Activated CD8-positive, alpha-beta memory T cell treated with anti-CD3 and anti-CD28 coated beads, Interleukin-2, amount 10 ng/mL, durations not matched to agents 7 days and 5 days (primary cell): ENCODE results near the gene STRAP. TPM values are rescaled to one million over a fixed set of nuclear protein-coding genes. Genes with fewer than 3 reads are reported as not detected.
"Not testable (repeated sequence)": the region's sequence is repeated elsewhere in the genome, so short reads cannot be mapped to it uniquely, and the experiment has no call there.

ENCODE experiments used
- ATAC-seq: fragments of 150-1000 bp; cut with Tn5 transposase; one replicate; pipeline ENCODE4 v1.10.0; 2021; ENCODE audit warnings: moderate library complexity
- CTCF ChIA-PET: fragments of 350-600 bp; sonication (Branson Sonifier 250); formaldehyde crosslinking; loops from one replicate; lab custom pipeline; 2021; ENCODE audit warnings: antibody characterized with exemption; lab: Charles Lee
- DNase-seq: peaks from one replicate; pipeline ENCODE4 v3.0.0-alpha.2; 2020
- H3K27ac Mint-ChIP-seq: one replicate; pipeline ENCODE4 v1.8.0; 2021; ENCODE audit warnings: mild to moderate bottlenecking, mixed read lengths
- H3K27me3 Mint-ChIP-seq: one replicate; pipeline ENCODE4 v1.8.0; 2021; ENCODE audit warnings: mixed read lengths
- H3K36me3 Mint-ChIP-seq: one replicate; pipeline ENCODE4 v1.8.0; 2021; ENCODE audit warnings: mild to moderate bottlenecking, mixed read lengths
- H3K4me1 Mint-ChIP-seq: one replicate; pipeline ENCODE4 v1.8.0; 2021; ENCODE audit warnings: mixed read lengths
- H3K4me3 Mint-ChIP-seq: one replicate; pipeline ENCODE4 v1.8.0; 2021; ENCODE audit warnings: mild to moderate bottlenecking, moderate library complexity, mixed read lengths
- H3K9me3 Mint-ChIP-seq: one replicate; pipeline ENCODE4 v1.8.0; 2022; ENCODE audit warnings: low read depth, mixed read lengths
- total RNA-seq, 2 experiments: library from RNA; stranded (reverse); gene quantifications; one replicate each; pipeline ENCODE4 v1.2.3, GENCODE V29; 2021

Gene STRAP
- total RNA-seq, 2 experiments from 2014 or later: 70.2 to 96.3 TPM

DNA sequence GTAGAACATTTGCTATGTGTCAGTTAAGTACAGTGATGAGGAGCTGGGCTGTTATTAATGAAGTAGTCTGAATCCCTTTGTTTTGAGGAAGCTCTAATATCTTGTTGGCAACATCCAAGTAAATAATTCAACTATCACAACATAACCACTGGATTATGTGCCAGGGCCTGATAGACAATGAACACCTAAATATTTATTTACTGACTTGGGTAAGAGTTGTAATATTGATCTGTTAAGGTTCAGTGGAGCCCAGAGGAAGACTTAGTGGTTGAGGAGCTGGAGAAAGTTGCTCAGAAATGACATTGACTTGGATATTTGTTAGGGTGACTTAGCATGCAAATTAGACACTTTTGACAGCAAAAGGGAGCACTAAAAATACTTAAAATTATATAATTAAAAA is 55.7 kb downstream of the STRAP start:
- no peak for DNase-seq
- Mint-ChIP-seq H3K36me3 (peaks cover 16% of the 10 kb centered on the region), H3K9me3 (peaks cover 12% of the 10 kb centered on the region), H3K4me3 (no peak overlapping the region), H3K4me1 (no peaks in the 10 kb centered on the region), H3K27ac (no peak overlapping the region), H3K27me3 (no peaks in the 10 kb centered on the region)
- CTCF ChIA-PET: interaction anchor here (1.1 kb wide), 1 partner anchor 99 kb away, joined by 3 read pairs; no protein-coding TSS in a partner anchor
- ATAC-seq: no peak

DNA sequence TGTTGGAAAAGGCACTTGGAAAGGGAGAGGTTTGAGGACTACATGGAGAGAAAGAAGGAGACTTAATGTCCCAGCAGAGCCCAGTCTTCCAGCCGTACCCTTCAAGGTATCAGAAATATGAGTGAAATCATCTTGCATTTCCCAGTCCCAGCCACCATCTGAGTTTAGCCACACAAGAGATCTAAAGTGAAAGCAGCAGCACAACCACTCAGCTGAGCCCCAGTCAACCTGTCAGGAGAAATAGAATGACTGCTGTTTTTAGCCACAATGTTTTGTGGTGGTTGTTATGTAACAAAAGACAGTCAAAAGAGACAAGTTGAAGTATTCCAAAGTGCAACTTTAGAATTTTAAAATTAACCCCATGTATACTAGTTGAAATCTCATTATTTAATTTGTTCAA is 56.9 kb downstream of the STRAP start:
- CTCF ChIA-PET: interaction anchor here (0.5 kb wide), 1 partner anchor 13 kb away, joined by 3 read pairs; no protein-coding TSS in a partner anchor
- Mint-ChIP-seq H3K4me1 (no peaks in the 10 kb centered on the region), H3K27ac (no peak overlapping the region), H3K4me3 (no peak overlapping the region), H3K27me3 (no peaks in the 10 kb centered on the region), H3K9me3 (peaks cover 12% of the 10 kb centered on the region), H3K36me3 (peaks cover 16% of the 10 kb centered on the region)
- DNase-seq (no peak), ATAC-seq (no peak)

DNA sequence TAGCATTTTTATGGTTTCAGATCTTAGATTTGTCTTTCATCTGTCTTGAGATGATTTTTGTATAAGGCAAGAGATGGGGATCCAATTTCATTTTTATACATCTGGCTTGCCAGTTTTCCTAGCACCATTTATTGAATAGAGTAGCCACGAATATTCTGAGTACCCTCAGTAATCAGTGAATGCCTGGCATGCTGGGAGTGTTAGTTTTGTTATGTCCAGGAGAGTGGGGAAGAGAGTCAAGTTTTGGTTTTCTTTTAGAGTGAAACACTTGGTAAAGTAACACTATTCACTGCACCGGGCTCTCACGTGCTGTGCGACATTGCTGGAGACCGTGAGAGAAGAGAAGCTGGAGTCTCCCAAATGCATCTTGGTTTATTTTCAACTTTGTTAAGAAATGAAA is 60.3 kb downstream of the STRAP start:
- no peaks in the 10 kb centered on the region for H3K4me1 Mint-ChIP-seq
- CTCF ChIA-PET: no interaction called here
- peaks cover 10% of the 10 kb centered on the region for H3K9me3 Mint-ChIP-seq
- H3K36me3 Mint-ChIP-seq: peaks cover 16% of the 10 kb centered on the region
- no peak overlapping the region for H3K27ac Mint-ChIP-seq
- no peaks in the 10 kb centered on the region for H3K27me3 Mint-ChIP-seq
- no peak for ATAC-seq
- DNase-seq: no peak
- no peak overlapping the region for H3K4me3 Mint-ChIP-seq

DNA sequence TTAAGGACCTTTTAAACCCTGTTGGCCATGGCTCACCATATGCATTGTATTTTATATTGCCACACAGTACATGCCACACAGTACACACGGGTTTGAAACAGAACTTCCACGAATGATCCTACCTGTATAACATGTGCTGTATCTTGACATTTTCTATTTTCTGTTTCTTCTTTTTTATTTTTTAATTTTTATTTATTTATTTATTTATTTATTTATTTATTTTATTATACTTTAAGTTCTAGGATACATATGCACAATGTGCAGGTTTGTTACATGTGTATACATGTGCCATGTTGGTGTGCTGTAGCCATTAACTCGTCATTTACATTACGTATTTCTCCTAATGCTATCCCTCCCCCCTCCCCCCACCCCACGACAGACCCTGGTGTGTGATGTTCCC is 61.3 kb downstream of the STRAP start:
- peaks cover 15% of the 10 kb centered on the region for H3K36me3 Mint-ChIP-seq
- not testable (repeated sequence) for ATAC-seq

DNA sequence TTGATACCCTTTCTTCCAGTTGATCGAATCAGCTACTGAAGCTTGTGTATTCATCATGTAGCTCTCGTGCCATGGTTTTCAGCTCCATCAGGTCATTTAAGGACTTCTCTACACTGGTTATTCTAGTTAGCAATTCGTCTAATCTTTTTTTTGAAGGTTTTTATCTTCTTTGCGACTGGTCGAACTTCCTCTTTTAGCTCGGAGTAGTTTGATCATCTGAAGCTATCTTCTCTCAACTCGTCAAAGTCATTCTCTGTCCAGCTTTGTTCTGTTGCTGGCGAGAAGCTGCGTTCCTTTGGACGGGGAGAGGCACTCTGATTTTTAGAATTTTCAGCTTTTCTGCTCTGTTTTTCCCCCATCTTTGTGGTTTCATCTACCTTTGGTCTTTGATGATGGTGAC is 66.3 kb downstream of the STRAP start:
- H3K27me3 Mint-ChIP-seq, H3K27ac Mint-ChIP-seq: not testable (repeated sequence)

More for the DNA sequence above, 61.3 kb downstream of the STRAP start:
- CTCF ChIA-PET, H3K4me1 Mint-ChIP-seq, H3K4me3 Mint-ChIP-seq, DNase-seq, H3K27ac Mint-ChIP-seq, H3K27me3 Mint-ChIP-seq: not testable (repeated sequence)
- H3K9me3 Mint-ChIP-seq: peaks cover 12% of the 10 kb centered on the region

More for the DNA sequence above, 66.3 kb downstream of the STRAP start:
- H3K4me3 Mint-ChIP-seq, CTCF ChIA-PET, DNase-seq, H3K4me1 Mint-ChIP-seq, H3K36me3 Mint-ChIP-seq, H3K9me3 Mint-ChIP-seq, ATAC-seq: not testable (repeated sequence)

Other genes with a start within 250 kb of the STRAP start
- gene EPS8, start 93.0 kb upstream of the STRAP start, total RNA-seq: 1 to 10 TPM; 1.4 to 2.1 TPM
- gene DERA, start 28.9 kb downstream of the STRAP start, total RNA-seq: 10 to 100 TPM; 22.3 to 24.1 TPM